ENCODE data around the gene MRM3.

MRM3 gene

DNA sequence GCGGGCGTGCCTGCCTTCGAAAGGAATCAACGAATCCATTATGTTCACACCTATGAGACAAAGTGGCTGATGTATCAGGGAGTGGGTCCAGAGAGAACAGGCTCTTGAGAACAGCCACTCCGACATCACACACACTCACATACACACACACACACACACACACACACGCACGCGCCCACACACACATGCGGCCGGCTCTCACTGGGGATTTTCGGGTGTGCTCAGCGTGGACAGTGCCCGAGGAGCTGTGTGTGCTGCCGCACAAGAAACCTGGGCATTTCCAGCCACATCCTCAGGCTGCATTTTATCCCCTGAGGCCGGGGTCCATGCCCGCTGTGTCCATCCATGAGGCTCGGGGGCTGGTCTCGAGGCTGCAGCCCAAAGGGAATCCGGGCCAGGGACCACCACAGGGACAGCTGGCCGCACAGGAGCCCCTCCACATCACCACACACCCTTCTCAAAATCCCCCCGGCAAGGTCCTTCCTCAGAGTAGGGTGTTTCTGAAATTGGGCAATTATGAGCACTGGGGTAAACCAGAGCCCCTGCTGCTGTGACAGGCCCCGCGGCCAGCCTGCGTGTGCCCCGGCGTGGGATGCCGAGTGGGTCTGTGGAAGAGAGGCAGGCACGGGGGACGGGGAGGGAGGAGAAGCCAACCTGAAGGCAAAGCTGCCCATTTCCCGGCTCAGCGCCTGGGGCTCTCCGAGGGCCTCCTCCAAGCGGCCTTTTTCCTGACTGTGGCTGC, 24.8 kb downstream of the MRM3 start:
- H3K9me3 ChIP-seq (ENCODE audit: insufficient read depth, low read length): no peaks in the 10 kb centered on the region
- H4K20me1 ChIP-seq (ENCODE audit: low read depth, low read length): no peaks in the 10 kb centered on the region
- no peak overlapping the region for H3K27ac ChIP-seq (ENCODE audit: low read depth, low read length)
- H3K79me2 ChIP-seq (ENCODE audit: insufficient read depth, low read length): no peaks in the 10 kb centered on the region
- no peaks in the 10 kb centered on the region for H3K36me3 ChIP-seq (ENCODE audit: low read length)
- no peaks in the 10 kb centered on the region for H3K9me2 ChIP-seq (replicated peaks; ENCODE audit: insufficient read depth, low read length)
- no peaks in the 10 kb centered on the region for H3F3A ChIP-seq (ENCODE audit: insufficient read depth)
- H3K9ac ChIP-seq (ENCODE audit: low read length): no peak overlapping the region
- no peak overlapping the region for H2AFZ ChIP-seq (ENCODE audit: low read depth, low read length, severe bottlenecking)
- no peaks in the 10 kb centered on the region for H3K27me3 ChIP-seq (ENCODE audit: low read length)
- no peak overlapping the region for H3K4me3 ChIP-seq (ENCODE audit: insufficient read depth, low read length, poor library complexity, severe bottlenecking)
- H3K4me2 ChIP-seq (ENCODE audit: low read depth, low read length, poor library complexity, severe bottlenecking): no peak overlapping the region
- TF ChIP-seq EZH2phosphoT487 (conservative IDR thresholded peaks at IDR 0.05; ENCODE audit: low read length) (no peak), CTCF (IDR thresholded peaks at IDR 0.05; ENCODE audit: insufficient read depth, low read length, poor library complexity, severe bottlenecking) (no peak)

DNA sequence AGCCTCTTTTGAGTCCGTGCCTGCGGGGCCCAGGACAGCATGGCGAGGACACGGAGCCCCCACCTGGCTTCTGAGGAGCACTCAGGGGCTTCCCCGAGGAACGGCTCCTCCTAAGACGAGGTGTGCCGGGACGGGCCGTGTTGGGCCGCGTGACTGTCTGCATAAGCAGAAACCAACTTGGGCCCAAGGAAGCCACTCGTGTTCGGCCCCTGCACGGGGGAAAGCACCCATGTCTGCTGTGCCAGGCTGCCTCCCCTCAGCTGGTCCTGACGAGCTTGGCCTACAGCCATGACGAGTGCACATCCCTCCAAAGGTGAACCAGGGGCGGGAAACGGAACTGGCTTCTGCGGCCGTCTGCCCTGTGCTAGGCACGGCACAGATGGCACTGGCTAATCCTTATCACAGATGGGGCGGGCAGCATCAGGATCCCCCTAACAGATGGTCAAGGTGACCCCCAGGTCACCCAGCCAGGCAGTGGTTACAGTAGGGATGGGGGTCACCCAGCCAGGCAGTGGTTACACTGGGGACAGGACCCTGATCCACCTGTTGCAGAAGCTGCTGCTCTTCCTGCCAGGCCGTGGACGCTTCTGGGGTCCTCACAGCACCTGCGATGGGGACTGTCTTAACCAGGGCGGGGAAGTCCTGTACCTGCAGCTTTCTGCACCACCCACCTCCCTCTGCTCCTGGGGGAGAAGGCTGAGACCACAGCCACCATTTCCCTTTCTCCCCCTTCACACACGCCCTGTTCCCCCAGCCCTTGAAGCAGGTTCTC, 25.6 kb downstream of the MRM3 start:
- Histone ChIP-seq H3K4me2 (ENCODE audit: low read depth, low read length, poor library complexity, severe bottlenecking) (no peak overlapping the region), H3F3A (ENCODE audit: insufficient read depth) (no peaks in the 10 kb centered on the region), H4K20me1 (ENCODE audit: low read depth, low read length) (no peaks in the 10 kb centered on the region), H3K4me3 (ENCODE audit: insufficient read depth, low read length, poor library complexity, severe bottlenecking) (no peak overlapping the region), H3K79me2 (ENCODE audit: insufficient read depth, low read length) (no peaks in the 10 kb centered on the region), H2AFZ (ENCODE audit: low read depth, low read length, severe bottlenecking) (no peak overlapping the region), H3K27ac (ENCODE audit: low read depth, low read length) (no peak overlapping the region), H3K27me3 (ENCODE audit: low read length) (no peaks in the 10 kb centered on the region), H3K9me3 (ENCODE audit: insufficient read depth, low read length) (no peaks in the 10 kb centered on the region), H3K36me3 (ENCODE audit: low read length) (no peaks in the 10 kb centered on the region), H3K9me2 (replicated peaks; ENCODE audit: insufficient read depth, low read length) (no peaks in the 10 kb centered on the region), H3K9ac (ENCODE audit: low read length) (no peak overlapping the region)
- no peak for TF ChIP-seq CTCF (IDR thresholded peaks at IDR 0.05; ENCODE audit: insufficient read depth, low read length, poor library complexity, severe bottlenecking)
- no peak for TF ChIP-seq EZH2phosphoT487 (conservative IDR thresholded peaks at IDR 0.05; ENCODE audit: low read length)

DNA sequence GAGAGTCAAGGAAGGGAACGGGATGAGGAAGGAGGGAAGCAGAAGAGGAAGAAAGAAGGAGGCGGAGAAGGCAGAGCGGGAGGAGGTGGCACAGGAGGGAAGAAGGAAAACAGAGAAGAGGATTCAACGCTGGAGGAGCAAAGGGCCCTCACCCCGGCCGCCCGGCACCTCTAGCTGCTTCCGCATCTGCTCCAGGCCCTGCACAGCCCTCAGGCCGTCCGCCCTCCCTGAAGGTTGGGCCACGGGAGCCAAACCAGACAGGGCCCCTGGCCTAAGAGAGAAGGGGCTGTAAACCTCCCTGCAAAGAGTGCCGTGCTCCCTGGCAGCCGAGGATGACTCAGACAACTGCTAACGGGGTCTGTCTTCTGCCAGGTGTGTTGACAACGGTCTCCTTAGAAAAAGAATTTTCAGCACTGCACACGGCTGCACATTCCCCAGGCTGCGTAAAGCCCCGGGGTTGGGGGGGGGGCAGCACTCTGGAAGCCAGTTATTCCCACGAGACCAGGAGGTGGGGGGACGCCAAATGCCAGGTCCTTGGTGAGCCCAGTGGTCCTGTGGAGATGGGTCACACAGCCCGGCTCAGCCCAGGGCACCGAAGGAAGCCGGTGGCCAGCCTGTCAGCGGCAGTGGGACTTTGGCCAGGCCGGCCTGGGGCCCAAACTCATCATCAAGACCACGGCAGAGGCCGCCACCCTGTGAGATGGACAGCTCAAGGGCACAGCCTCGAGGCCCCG, 29.1 kb downstream of the MRM3 start:
- no peak overlapping the region for H3K4me2 ChIP-seq (ENCODE audit: low read depth, low read length, poor library complexity, severe bottlenecking)
- TF ChIP-seq CTCF (IDR thresholded peaks at IDR 0.05; ENCODE audit: insufficient read depth, low read length, poor library complexity, severe bottlenecking) (no peak), EZH2phosphoT487 (conservative IDR thresholded peaks at IDR 0.05; ENCODE audit: low read length) (no peak)
- no peak overlapping the region for H3K9ac ChIP-seq (ENCODE audit: low read length)
- H2AFZ ChIP-seq (ENCODE audit: low read depth, low read length, severe bottlenecking): no peak overlapping the region
- H3F3A ChIP-seq (ENCODE audit: insufficient read depth): no peaks in the 10 kb centered on the region
- H4K20me1 ChIP-seq (ENCODE audit: low read depth, low read length): no peaks in the 10 kb centered on the region
- no peaks in the 10 kb centered on the region for H3K36me3 ChIP-seq (ENCODE audit: low read length)
- H3K27me3 ChIP-seq (ENCODE audit: low read length): no peaks in the 10 kb centered on the region
- no peak overlapping the region for H3K27ac ChIP-seq (ENCODE audit: low read depth, low read length)
- H3K9me3 ChIP-seq (ENCODE audit: insufficient read depth, low read length): no peaks in the 10 kb centered on the region
- no peaks in the 10 kb centered on the region for H3K79me2 ChIP-seq (ENCODE audit: insufficient read depth, low read length)
- no peaks in the 10 kb centered on the region for H3K9me2 ChIP-seq (replicated peaks; ENCODE audit: insufficient read depth, low read length)
- no peak overlapping the region for H3K4me3 ChIP-seq (ENCODE audit: insufficient read depth, low read length, poor library complexity, severe bottlenecking)

All from SU-DHL-6 (cell line).